GM21576 (cell line): ENCODE measurements around the gene SRC.

ENCODE experiments used
- ATAC-seq: cut with Tn5 transposase; IDR thresholded peaks from one replicate; pipeline ENCODE4 v1.9.1; 2021; ENCODE audit warnings: mild to moderate bottlenecking, moderate library complexity; ENCODE audit not compliant: unreplicated experiment

SRC gene

GRCh38 chr20:37345339-37346235 lies at the start of gene SRC:
SRC (plus strand) TSS chr20:37346140; CDS start chr20:37384154, 38,014 bp downstream.
- no peak for ATAC-seq

DNA sequence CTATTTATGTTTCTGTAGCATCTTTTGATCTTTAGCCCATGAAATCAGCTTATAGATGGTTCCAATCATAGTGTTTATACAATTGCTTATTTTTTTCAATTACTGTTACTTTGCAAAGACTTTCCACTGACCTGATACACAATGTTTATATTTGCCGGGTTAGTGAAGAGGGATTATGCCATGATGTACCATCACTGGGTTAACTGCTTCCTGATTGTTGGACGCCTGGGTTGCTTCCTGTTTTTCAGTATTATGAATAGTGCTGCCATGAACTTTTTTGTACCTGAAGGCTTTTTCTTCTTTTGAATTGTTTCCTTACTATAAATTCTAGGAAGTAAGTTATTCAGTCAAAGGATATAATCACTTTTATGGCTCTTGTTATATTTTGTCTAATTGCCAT lies 49.6 kb upstream of the SRC start:
- no peak for ATAC-seq

GRCh38 chr20:37297066-37297736 lies 48.7 kb upstream of the SRC start:
- ATAC-seq = no peak

- ATAC-seq = peak; percentile 48
Measured at GRCh38 chr20:37298190-37298939, 47.6 kb upstream of the SRC start.

DNA sequence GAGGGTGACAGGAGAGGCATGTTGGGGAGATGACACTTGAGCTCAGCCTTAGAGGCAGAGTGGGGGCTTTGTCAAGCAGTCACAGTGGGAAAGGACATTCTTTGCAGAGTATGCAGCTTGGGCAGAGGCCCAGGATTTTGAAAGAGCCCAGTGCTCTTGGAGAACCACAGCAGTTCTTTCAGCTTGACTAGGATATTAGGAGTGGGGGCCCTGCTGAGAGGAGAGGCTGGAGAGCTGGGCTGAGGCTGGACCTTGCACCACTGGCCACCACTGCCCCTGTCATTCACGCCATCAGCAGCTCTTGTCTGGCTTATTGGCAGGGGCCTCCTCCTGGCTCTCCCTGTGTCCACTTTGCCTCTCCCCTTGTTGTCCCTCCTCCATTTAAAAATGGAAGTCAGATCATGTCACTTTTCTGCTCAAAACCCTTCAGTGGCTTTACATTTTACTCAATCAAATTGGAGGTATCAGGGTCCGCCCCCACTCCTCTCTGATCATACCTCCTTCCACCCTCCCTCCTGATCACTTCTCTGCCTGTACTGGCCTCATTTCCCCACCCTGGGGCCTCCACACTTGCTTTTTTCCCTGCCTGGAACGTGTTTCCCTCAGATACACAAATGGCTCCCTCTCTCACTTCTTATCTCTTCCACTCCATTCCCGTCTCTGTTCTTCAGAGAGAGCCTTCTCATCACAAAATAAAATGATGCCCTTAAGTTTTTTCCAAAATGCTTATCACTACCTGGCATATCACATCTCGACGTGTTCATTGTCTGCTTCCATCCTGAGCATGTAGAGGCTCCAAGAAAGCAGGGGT lies 46.0 kb upstream of the SRC start:
- no peak for ATAC-seq

- no peak for ATAC-seq
Measured at GRCh38 chr20:37301120-37301519, 44.8 kb upstream of the SRC start.

GRCh38 chr20:37301558-37301957 lies 44.4 kb upstream of the SRC start:
- no peak for ATAC-seq

- no peak for ATAC-seq
Measured at GRCh38 chr20:37302981-37303380, 43.0 kb upstream of the SRC start.

DNA sequence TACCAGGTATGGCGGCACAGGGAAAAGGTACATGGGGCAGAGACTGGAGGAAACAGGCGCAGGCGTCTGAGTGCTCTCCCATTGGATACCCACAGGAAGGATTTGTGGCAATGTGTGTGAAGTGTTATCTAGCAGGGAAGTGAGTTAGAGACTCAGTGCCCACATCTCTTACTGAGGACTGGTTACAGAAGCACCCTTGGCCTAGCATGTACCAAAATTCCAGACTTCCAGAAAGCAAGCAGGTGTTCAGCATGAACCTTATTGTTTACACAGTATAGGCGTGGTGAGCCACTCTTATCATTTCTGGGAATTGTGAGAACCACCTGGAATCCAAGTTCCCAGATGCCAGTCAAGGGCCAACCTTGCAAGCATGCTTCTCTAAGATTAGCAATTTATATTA lies 42.3 kb upstream of the SRC start:
- ATAC-seq = no peak

- no peak for ATAC-seq
Measured at GRCh38 chr20:37305079-37305478, 40.9 kb upstream of the SRC start.

DNA sequence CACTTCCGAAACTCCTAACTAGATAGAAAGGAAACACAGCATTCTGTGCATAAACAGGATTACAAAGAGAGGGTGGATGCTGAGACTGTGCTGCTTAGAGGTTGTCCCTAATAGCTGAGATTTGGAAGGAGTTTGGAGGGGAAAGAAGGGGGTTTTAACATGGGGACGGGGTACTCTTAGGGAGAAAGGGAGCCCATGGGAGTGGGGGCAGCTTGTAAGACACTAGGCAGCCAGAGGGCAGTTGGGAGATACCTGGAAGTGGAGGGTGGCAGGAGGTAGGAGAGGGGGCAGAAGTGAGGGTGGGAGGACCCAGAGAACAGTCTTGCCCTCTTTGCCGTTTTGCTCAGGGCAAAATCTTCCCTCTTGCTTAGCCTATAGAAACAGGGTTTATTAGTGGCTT lies 40.1 kb upstream of the SRC start:
- no peak for ATAC-seq

- ATAC-seq = peak; percentile 85
Measured at GRCh38 chr20:37308086-37309050, 37.6 kb upstream of the SRC start.

DNA sequence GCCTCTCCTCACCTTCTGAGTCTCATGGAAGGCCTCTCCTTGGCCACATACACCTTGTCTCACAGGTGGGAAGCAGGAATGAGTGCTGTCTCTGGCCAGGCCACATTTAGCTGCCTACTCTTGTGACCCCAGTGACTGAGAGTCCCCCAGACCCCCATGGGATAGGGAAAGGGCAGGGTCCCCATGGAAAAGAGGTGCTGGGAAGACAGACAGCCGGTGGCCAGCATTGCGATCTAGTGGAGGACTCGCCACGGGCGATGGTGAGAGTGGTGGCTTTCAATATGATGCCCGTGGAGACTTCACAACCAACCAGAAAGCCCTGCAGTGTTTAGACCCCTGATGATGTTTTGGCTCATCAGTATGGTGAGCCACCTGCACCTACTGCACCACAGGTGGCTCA lies 36.6 kb upstream of the SRC start:
- ATAC-seq = no peak

- ATAC-seq = no peak
Measured at GRCh38 chr20:37309936-37310590, 35.9 kb upstream of the SRC start.

GRCh38 chr20:37310951-37311350 lies 35.0 kb upstream of the SRC start:
- ATAC-seq = no peak

DNA sequence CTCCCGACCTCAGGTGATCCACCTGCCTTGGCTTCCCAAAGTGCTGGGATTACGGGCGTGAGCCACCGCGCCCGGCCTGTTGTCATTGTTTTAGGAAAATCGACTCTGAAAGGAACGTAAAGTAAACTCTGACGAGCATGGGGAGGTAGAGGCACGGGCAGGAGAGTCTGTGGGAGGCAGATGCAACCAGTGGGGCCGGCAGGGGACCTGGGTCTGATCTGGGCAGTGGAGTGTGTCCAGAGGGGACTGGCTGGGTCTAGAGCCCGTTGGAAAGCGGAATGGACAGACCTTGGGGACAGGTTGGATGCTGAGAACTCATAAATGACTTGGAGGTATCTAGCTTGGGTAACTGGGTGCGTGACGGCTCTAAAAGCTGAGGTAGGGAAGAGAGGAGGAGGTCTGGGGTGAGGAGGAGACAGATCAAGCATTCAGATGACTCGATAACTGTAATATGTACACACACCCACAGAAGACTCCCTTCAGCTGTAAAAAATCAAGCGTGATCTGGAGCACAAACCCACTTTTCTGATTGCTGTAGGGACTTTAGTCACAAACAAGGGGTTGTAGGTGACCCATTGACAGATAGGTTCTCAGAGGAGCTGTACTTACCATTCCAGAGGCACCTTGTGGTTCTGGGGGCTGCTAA lies 34.1 kb upstream of the SRC start:
- ATAC-seq = no peak

- ATAC-seq = no peak
Measured at GRCh38 chr20:37313546-37314091, 32.3 kb upstream of the SRC start.

GRCh38 chr20:37314099-37314498 lies 31.8 kb upstream of the SRC start:
- no peak for ATAC-seq
